PC-3 (cell line): ENCODE measurements around the gene SOX6. TPM values are rescaled to one million over a fixed set of nuclear protein-coding genes. Genes with fewer than 3 reads are reported as not detected.

Experiments
- ATAC-seq: fragments of 200-7000 bp; cut with Tn5 transposase; 2 replicates; pipeline ENCODE4 v1.9.1; 2020; ENCODE audit warnings: mild to moderate bottlenecking, moderate library complexity
- BruUV-seq: library from RNA; stranded (reverse); fragments of 400-500 nt; replicated peaks from 2 replicates; lab custom pipeline; 2021; lab: Mats Ljungman, UMichigan
- CTCF ChIA-PET: fragments of 300-600 bp; sonication (Branson Sonifier 250); formaldehyde crosslinking; loops from one replicate; lab custom pipeline; 2022; ENCODE audit warnings: antibody characterized with exemption; lab: Charles Lee
- POLR2A ChIA-PET: fragments of 300-600 bp; sonication (Branson Sonifier 250); formaldehyde crosslinking; loops from one replicate; lab custom pipeline; 2022; ENCODE audit warnings: antibody characterized with exemption; ENCODE audit not compliant: unreplicated experiment; lab: Charles Lee
- DNase-seq: peaks from one replicate; pipeline ENCODE4 v3.0.0-alpha.2; 2015
- H2AFZ ChIP-seq: fragments of 300-600 bp; sonication (generic); 2 replicates; pipeline ENCODE4 v1.6.0; 2016; ENCODE audit warnings: antibody characterized with exemption, low read length
- H3F3A ChIP-seq: fragments of 300-600 bp; sonication (generic); one replicate; pipeline ENCODE4 v1.6.0; 2017; ENCODE audit warnings: antibody characterized with exemption, low read length, control low read depth, mild to moderate bottlenecking; ENCODE audit not compliant: unreplicated experiment
- H3K27ac ChIP-seq: fragments of 300-600 bp; sonication (generic); 2 replicates; pipeline ENCODE4 v1.5.1; 2016; ENCODE audit warnings: mild to moderate bottlenecking, low read length
- H3K27me3 ChIP-seq: fragments of 300-600 bp; sonication (generic); 2 replicates; pipeline ENCODE4 v1.6.1; 2016; ENCODE audit warnings: low read length, mixed read lengths
- H3K36me3 ChIP-seq: fragments of 300-600 bp; sonication (generic); 2 replicates; pipeline ENCODE4 v1.6.1; 2016; ENCODE audit warnings: low read depth, mixed run types, low read length, mixed read lengths
- H3K4me1 ChIP-seq: fragments of 300-600 bp; sonication (generic); 2 replicates; pipeline ENCODE4 v1.5.1; 2016; ENCODE audit warnings: low read length; ENCODE audit not compliant: insufficient read depth
- H3K4me2 ChIP-seq: fragments of 300-600 bp; sonication (generic); 2 replicates; pipeline ENCODE4 v1.6.0; 2016; ENCODE audit warnings: low read length
- H3K4me3 ChIP-seq: fragments of 300-600 bp; sonication (generic); 2 replicates; pipeline ENCODE4 v1.5.1; 2016; ENCODE audit warnings: mild to moderate bottlenecking, low read length, mixed read lengths
- H3K79me2 ChIP-seq: fragments of 300-600 bp; sonication (generic); 2 replicates; pipeline ENCODE4 v1.6.1; 2017; ENCODE audit warnings: low read length, mixed read lengths
- H3K9ac ChIP-seq: fragments of 300-600 bp; sonication (generic); 2 replicates; pipeline ENCODE4 v1.6.0; 2016; ENCODE audit warnings: mild to moderate bottlenecking, low read length
- H3K9me2 ChIP-seq: fragments of 300-600 bp; sonication (generic); replicated peaks from 2 replicates; pipeline ENCODE4 v1.6.1; 2016; ENCODE audit warnings: mixed run types, low read length, mixed read lengths
- H3K9me3 ChIP-seq: fragments of 300-600 bp; sonication (generic); 2 replicates; pipeline ENCODE4 v1.6.1; 2016; ENCODE audit warnings: low read length, mixed read lengths
- H4K20me1 ChIP-seq: fragments of 300-600 bp; sonication (generic); 2 replicates; pipeline ENCODE4 v1.6.1; 2016; ENCODE audit warnings: low read length, mixed read lengths
- EZH2 ChIP-seq: fragments of 300-600 bp; sonication (generic); IDR thresholded peaks from one replicate; pipeline ENCODE4 v1.6.1; 2017; ENCODE audit warnings: antibody characterized with exemption, mild to moderate bottlenecking, low read length; ENCODE audit not compliant: unreplicated experiment
- EZH2phosphoT487 ChIP-seq: fragments of 300-600 bp; sonication (generic); IDR thresholded peaks from 2 replicates; pipeline ENCODE4 v1.6.1; 2018; ENCODE audit warnings: mild to moderate bottlenecking, antibody characterized with exemption, low read length, borderline replicate concordance
- intact Hi-C: fragments of 100-400 bp; cut with micrococcal nuclease; formaldehyde crosslinking; loops from 2 replicates; pipeline ENCODE4 v1.9.0; 2023
- total RNA-seq: library from RNA; depleted of rRNA; stranded (reverse); fragments of >200 nt; gene quantifications from 2 replicates; pipeline ENCODE4 v1.2.3, GENCODE V29; 2014
- TF ChIP-seq, protein P1 (sequence below): fragments of 300-600 bp; sonication (generic); conservative IDR thresholded peaks from 2 replicates; pipeline ENCODE4 v1.5.1; 2017; ENCODE audit warnings: antibody characterized with exemption, low read depth, mild to moderate bottlenecking, low read length

Gene SOX6
- total RNA-seq, 1 experiment from 2014 or later: not detected

DNA sequence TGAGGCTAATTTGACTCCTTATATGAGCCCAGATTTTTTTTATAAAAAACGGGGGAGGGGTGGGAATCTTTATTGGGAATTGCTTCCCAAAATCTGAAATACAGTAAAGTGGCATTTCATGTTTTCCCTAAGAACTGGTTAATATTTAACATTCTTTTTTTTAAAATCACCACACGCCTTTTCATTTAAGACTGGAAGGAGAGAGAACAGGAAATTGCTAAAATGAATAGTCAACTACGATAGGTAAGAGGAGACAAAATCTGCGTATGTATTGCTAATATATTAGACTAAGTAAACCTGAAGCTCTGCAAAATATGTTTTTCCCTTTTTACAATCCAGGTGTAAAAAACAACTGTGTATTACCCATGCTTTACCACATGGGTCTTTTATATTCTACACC lies 57.0 kb downstream of the SOX6 start:
- no peak overlapping the region for H3K4me2 ChIP-seq
- H3K27ac ChIP-seq: no peak overlapping the region
- no peak overlapping the region for H2AFZ ChIP-seq
- no peaks in the 10 kb centered on the region for H3K9me3 ChIP-seq
- ChIA-PET CTCF (no interaction called here), POLR2A (no interaction called here)
- H3K9me2 ChIP-seq: no peaks in the 10 kb centered on the region
- no peak overlapping the region for H3K4me3 ChIP-seq
- ATAC-seq: no peak
- H3K79me2 ChIP-seq: no peaks in the 10 kb centered on the region
- no peaks in the 10 kb centered on the region for H3K27me3 ChIP-seq
- no peaks in the 10 kb centered on the region for H4K20me1 ChIP-seq
- intact Hi-C loops: no loop called here
- H3K9ac ChIP-seq: no peak overlapping the region
- DNase-seq: no peak
- H3F3A ChIP-seq: no peaks in the 10 kb centered on the region
- BruUV-seq: no TSS peak
- H3K36me3 ChIP-seq: no peaks in the 10 kb centered on the region
- no peaks in the 10 kb centered on the region for H3K4me1 ChIP-seq
- TF ChIP-seq EZH2 (no peak), EZH2phosphoT487 (no peak)
- TF ChIP-seq, protein P1, sequence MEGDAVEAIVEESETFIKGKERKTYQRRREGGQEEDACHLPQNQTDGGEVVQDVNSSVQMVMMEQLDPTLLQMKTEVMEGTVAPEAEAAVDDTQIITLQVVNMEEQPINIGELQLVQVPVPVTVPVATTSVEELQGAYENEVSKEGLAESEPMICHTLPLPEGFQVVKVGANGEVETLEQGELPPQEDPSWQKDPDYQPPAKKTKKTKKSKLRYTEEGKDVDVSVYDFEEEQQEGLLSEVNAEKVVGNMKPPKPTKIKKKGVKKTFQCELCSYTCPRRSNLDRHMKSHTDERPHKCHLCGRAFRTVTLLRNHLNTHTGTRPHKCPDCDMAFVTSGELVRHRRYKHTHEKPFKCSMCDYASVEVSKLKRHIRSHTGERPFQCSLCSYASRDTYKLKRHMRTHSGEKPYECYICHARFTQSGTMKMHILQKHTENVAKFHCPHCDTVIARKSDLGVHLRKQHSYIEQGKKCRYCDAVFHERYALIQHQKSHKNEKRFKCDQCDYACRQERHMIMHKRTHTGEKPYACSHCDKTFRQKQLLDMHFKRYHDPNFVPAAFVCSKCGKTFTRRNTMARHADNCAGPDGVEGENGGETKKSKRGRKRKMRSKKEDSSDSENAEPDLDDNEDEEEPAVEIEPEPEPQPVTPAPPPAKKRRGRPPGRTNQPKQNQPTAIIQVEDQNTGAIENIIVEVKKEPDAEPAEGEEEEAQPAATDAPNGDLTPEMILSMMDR: no peak

DNA sequence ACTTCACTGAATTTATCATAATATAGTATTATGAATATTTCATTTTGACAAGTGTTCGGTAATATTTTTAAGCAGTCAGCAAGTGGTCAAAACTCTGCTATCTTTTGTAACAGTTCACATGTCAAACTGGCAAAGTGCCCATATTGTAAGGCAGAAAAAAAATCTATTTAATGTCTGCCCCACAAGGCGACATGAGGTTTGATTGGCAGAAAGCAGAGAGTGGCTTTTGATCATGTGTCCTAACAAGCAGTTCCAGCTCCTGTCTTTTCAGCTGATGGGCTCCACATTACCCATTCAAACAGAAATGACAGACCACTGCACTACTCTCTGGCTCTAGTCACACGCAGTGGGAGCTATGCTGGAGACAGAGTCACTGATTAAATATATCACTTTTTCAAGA lies 59.0 kb downstream of the SOX6 start:
- no TSS peak for BruUV-seq
- H3K9me2 ChIP-seq: no peaks in the 10 kb centered on the region
- H3K27ac ChIP-seq: no peak overlapping the region
- 0 out of 2 replicates have a peak, but pooled peaks cover 3% of the 10 kb centered on the region for H3K27me3 ChIP-seq
- H3K79me2 ChIP-seq: no peaks in the 10 kb centered on the region
- DNase-seq (no peak), ATAC-seq (no peak)
- intact Hi-C loops: no loop called here
- ChIA-PET POLR2A (no interaction called here), CTCF (no interaction called here)
- H3K4me1 ChIP-seq: no peaks in the 10 kb centered on the region
- H2AFZ ChIP-seq: no peak overlapping the region
- no peaks in the 10 kb centered on the region for H3K36me3 ChIP-seq
- no peak overlapping the region for H3K9ac ChIP-seq
- H4K20me1 ChIP-seq: no peaks in the 10 kb centered on the region
- TF ChIP-seq EZH2 (no peak), EZH2phosphoT487 (no peak)
- TF ChIP-seq, protein P1: no peak
- no peak overlapping the region for H3K4me2 ChIP-seq
- no peaks in the 10 kb centered on the region for H3F3A ChIP-seq
- no peaks in the 10 kb centered on the region for H3K9me3 ChIP-seq
- no peak overlapping the region for H3K4me3 ChIP-seq

- Histone ChIP-seq H3K27ac (no peak overlapping the region), H3F3A (no peaks in the 10 kb centered on the region), H3K4me3 (no peak overlapping the region), H2AFZ (no peak overlapping the region), H4K20me1 (no peaks in the 10 kb centered on the region), H3K4me1 (no peaks in the 10 kb centered on the region), H3K79me2 (no peaks in the 10 kb centered on the region), H3K36me3 (no peaks in the 10 kb centered on the region), H3K27me3 (0 out of 2 replicates have a peak, but pooled peaks cover 3% of the 10 kb centered on the region), H3K9me3 (no peaks in the 10 kb centered on the region), H3K9ac (no peak overlapping the region), H3K4me2 (no peak overlapping the region), H3K9me2 (no peaks in the 10 kb centered on the region)
- BruUV-seq: no TSS peak
- ChIA-PET CTCF (no interaction called here), POLR2A (no interaction called here)
- intact Hi-C loops: no loop called here
- TF ChIP-seq, protein P1: no peak
- no peak for DNase-seq
- no peak for ATAC-seq
Measured at GRCh38 chr11:16296273-16296672, 60.1 kb downstream of the SOX6 start.
